ENCODE measurements around the gene EDAR.

Gene EDAR

DNA sequence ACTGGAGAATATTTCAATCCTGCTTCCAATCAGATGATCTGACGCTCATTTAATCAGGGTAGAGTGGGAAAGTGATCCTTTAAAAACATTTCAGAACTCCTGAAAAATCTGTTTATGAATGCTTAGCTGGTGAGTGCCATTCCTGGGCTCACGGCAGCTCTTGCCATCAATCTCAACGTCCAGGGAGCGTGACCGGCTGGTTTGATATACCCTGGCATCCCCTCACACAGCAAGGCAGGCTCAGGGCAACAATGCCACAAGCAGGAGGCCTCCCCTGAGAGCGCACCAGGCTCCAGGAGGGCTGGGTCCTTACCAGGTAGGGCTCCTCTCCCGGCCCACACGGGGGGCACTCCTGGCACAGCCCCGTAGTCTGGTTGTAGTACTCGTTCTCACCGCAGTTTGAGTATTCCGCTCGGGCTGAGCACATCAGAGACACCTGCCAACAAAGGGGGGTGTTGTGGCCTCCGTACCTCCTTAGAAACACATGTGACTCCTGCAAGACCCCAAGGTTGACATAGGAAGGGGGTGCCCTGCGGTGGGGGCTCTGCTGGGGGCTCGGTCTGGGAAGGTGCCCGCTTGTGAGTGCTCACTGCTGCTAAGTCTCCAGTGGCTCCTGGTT lies 59.1 kb downstream of the EDAR start:
- no peak overlapping the region for H3K4me3 ChIP-seq (ENCODE audit: control insufficient read depth in 1 of 7, extremely low read depth in 1 of 7, insufficient read depth in 4 of 7, low read depth in 2 of 7, low read length in 6 of 7)
- 98% methylated on average over 12 of the region's 17 CpGs for WGBS (ENCODE audit: insufficient coverage)
- H3K36me3 ChIP-seq (ENCODE audit: control insufficient read depth in 4 of 4, insufficient read depth in 4 of 4, low read length in 3 of 4) = no peaks in the 10 kb centered on the region
- H3K4me1 ChIP-seq (ENCODE audit: control extremely low read depth in 1 of 4, control insufficient read depth in 4 of 4, insufficient read depth in 4 of 4, low read length in 3 of 4) = peaks cover 0 to 1% (median 0%) of the 10 kb centered on the region in 4 experiments
- no peaks in the 10 kb centered on the region for H3K9me3 ChIP-seq (ENCODE audit: control extremely low read depth in 1 of 5, control insufficient read depth in 4 of 5, insufficient read depth in 2 of 5, low read depth in 1 of 5, low read length in 4 of 5)
- no peak for DNase-seq
- CTCF ChIA-PET = interaction anchor here (0.7 to 2.2 kb wide), 5 partner anchors 14 to 73 kb away, joined by 3 to 6 read pairs (median 3); no protein-coding TSS in a partner anchor
- no peaks in the 10 kb centered on the region for H3K27me3 ChIP-seq (replicated peaks in 2 of 5; ENCODE audit: control insufficient read depth in 4 of 5, insufficient read depth in 5 of 5, low read length in 4 of 5)
- H3K27ac ChIP-seq (ENCODE audit: insufficient read depth in 1 of 2, low read depth in 1 of 2, low read length in 2 of 2, poor library complexity in 1 of 2, severe bottlenecking in 2 of 2) = no peak overlapping the region
- POLR2A ChIA-PET = no interaction called here

DNA sequence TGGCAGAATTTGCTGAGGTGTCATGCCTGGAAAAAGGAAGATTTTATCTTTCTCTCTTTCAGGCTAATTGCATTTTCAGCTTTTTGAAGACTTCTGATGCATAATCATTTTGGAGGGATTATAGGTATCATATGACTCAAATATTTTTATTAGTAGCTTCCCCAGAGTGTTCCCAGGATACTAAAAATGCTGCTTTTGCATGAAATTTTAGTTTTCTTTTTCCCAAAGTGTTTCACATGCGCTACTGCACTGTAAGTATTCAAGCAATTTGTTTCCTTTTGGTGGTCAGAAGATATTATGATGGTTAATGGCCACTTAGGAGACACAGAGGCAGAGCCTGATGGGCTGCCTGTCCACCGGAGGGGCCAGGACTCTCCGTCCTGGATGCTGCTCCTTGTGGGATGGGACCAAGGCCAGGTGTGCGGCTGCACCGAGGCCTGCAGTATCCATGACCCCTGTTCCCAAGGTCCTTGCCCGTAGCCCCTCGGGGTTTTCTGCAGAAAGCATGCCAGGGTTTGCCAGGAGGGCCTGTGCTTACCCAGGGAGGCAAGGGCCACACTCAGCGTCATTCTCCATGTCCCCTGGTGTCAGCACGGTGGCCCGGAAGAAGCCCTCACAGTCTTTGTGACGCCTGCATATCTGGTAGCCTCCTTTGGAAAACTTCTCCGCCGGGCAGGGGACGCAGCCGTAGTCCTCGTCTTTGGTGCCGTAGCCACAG lies 60.2 kb downstream of the EDAR start:
- ChIA-PET CTCF (interaction anchor here (0.9 to 2.3 kb wide), 7 partner anchors 12 to 129 kb away, joined by 3 to 7 read pairs (median 4); no protein-coding TSS in a partner anchor), POLR2A (no interaction called here)
- H3K9me3 ChIP-seq (ENCODE audit: control extremely low read depth in 1 of 5, control insufficient read depth in 4 of 5, insufficient read depth in 2 of 5, low read depth in 1 of 5, low read length in 4 of 5) = no peaks in the 10 kb centered on the region
- no peak overlapping the region for H3K27ac ChIP-seq (ENCODE audit: insufficient read depth in 1 of 2, low read depth in 1 of 2, low read length in 2 of 2, poor library complexity in 1 of 2, severe bottlenecking in 2 of 2)
- no peaks in the 10 kb centered on the region for H3K36me3 ChIP-seq (ENCODE audit: control insufficient read depth in 4 of 4, insufficient read depth in 4 of 4, low read length in 3 of 4)
- 96% methylated on average over 16 of the region's 17 CpGs for WGBS (ENCODE audit: insufficient coverage)
- no peak for DNase-seq
- no peaks in the 10 kb centered on the region for H3K4me1 ChIP-seq (ENCODE audit: control extremely low read depth in 1 of 4, control insufficient read depth in 4 of 4, insufficient read depth in 4 of 4, low read length in 3 of 4)
- no peaks in the 10 kb centered on the region for H3K27me3 ChIP-seq (replicated peaks in 2 of 5; ENCODE audit: control insufficient read depth in 4 of 5, insufficient read depth in 5 of 5, low read length in 4 of 5)
- no peak overlapping the region for H3K4me3 ChIP-seq (ENCODE audit: control insufficient read depth in 1 of 7, extremely low read depth in 1 of 7, insufficient read depth in 4 of 7, low read depth in 2 of 7, low read length in 6 of 7)

DNA sequence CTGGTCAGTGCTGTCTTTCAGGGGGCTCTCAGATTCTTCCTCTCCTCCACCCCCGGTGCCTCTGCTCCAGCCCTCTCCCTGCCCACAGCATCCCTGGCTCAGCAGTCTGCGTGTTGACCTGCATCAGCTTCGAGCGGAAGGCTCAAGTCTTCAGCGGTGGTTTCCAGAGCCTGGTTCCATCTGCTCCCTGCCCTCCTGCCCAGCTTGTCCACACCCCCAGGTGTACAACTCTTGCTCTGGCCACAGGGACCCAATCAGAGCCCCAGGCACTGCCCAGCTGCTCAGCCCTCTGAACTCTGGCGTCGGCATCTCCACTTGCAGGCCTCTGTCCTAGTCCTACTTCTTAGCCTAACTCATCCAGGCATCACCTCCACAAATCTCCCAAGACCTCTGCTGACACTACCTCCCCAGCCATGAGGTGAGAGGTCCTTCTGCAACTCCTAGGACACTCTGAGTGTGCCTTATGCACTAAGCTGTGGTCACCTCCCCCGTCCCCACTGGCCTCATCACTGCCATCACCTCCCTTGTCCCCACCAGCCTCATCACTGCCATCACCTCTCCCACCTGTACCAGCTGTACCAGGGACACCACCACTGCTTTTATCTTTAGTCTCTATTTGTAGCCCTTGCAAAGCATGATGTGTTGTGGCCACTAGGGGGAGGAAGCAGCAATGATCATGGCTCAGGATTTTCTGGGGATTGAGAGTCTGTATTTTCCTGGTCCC lies 60.9 kb downstream of the EDAR start:
- 93% methylated on average over 8 of the region's 8 CpGs for WGBS (ENCODE audit: insufficient coverage)

DNA sequence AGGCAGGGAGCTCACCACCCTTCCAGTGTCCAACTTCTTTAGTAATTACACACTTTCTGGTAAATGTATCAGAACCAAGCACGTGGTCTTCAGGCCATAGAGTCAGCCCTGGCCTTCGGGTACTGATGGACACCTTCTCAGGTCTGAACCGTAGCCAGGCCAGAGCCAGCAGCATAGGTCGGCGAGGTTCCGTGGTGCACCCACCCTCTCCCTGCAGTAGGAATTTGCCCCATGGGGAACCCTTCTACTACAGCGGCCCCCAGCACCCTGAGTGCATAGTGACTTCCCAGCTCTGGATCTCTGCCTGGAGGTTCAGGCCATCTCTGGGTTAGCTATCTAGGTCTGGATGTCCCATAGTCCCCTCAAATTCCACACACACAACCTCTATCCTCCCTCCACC lies 61.6 kb downstream of the EDAR start:
- peaks cover 0 to 3% (median 0%) of the 10 kb centered on the region in 5 experiments for H3K27me3 ChIP-seq (replicated peaks in 2 of 5; ENCODE audit: control insufficient read depth in 4 of 5, insufficient read depth in 5 of 5, low read length in 4 of 5)
- no peaks in the 10 kb centered on the region for H3K36me3 ChIP-seq (ENCODE audit: control insufficient read depth in 4 of 4, insufficient read depth in 4 of 4, low read length in 3 of 4)
- H3K4me1 ChIP-seq (ENCODE audit: control extremely low read depth in 1 of 4, control insufficient read depth in 4 of 4, insufficient read depth in 4 of 4, low read length in 3 of 4) = no peaks in the 10 kb centered on the region
- H3K9me3 ChIP-seq (ENCODE audit: control extremely low read depth in 1 of 5, control insufficient read depth in 4 of 5, insufficient read depth in 2 of 5, low read depth in 1 of 5, low read length in 4 of 5) = no peaks in the 10 kb centered on the region
- ChIA-PET CTCF (interaction anchor here (1.1 to 2.3 kb wide), 4 partner anchors 12 to 61 kb away, joined by 3 to 7 read pairs (median 6); no protein-coding TSS in a partner anchor), POLR2A (no interaction called here)
- no peak overlapping the region for H3K27ac ChIP-seq (ENCODE audit: insufficient read depth in 1 of 2, low read depth in 1 of 2, low read length in 2 of 2, poor library complexity in 1 of 2, severe bottlenecking in 2 of 2)
- no peak for DNase-seq
- 82% methylated on average over 7 of the region's 7 CpGs for WGBS (ENCODE audit: insufficient coverage)
- no peak overlapping the region for H3K4me3 ChIP-seq (ENCODE audit: control insufficient read depth in 1 of 7, extremely low read depth in 1 of 7, insufficient read depth in 4 of 7, low read depth in 2 of 7, low read length in 6 of 7)

More for the DNA sequence above, 60.9 kb downstream of the EDAR start:
- no peaks in the 10 kb centered on the region for H3K36me3 ChIP-seq (ENCODE audit: control insufficient read depth in 4 of 4, insufficient read depth in 4 of 4, low read length in 3 of 4)
- H3K27me3 ChIP-seq (replicated peaks in 2 of 5; ENCODE audit: control insufficient read depth in 4 of 5, insufficient read depth in 5 of 5, low read length in 4 of 5) = peaks cover 0 to under 1% (median 0%) of the 10 kb centered on the region in 5 experiments
- ChIA-PET POLR2A (no interaction called here), CTCF (interaction anchor here (0.9 to 2.3 kb wide), 6 partner anchors 13 to 129 kb away, joined by 3 to 7 read pairs (median 4); no protein-coding TSS in a partner anchor)
- H3K9me3 ChIP-seq (ENCODE audit: control extremely low read depth in 1 of 5, control insufficient read depth in 4 of 5, insufficient read depth in 2 of 5, low read depth in 1 of 5, low read length in 4 of 5) = no peaks in the 10 kb centered on the region
- H3K4me1 ChIP-seq (ENCODE audit: control extremely low read depth in 1 of 4, control insufficient read depth in 4 of 4, insufficient read depth in 4 of 4, low read length in 3 of 4) = no peaks in the 10 kb centered on the region
- H3K27ac ChIP-seq (ENCODE audit: insufficient read depth in 1 of 2, low read depth in 1 of 2, low read length in 2 of 2, poor library complexity in 1 of 2, severe bottlenecking in 2 of 2) = no peak overlapping the region
- peak; percentile 31 to 51 (median 40) for DNase-seq
- no peak overlapping the region for H3K4me3 ChIP-seq (ENCODE audit: control insufficient read depth in 1 of 7, extremely low read depth in 1 of 7, insufficient read depth in 4 of 7, low read depth in 2 of 7, low read length in 6 of 7)

DNA sequence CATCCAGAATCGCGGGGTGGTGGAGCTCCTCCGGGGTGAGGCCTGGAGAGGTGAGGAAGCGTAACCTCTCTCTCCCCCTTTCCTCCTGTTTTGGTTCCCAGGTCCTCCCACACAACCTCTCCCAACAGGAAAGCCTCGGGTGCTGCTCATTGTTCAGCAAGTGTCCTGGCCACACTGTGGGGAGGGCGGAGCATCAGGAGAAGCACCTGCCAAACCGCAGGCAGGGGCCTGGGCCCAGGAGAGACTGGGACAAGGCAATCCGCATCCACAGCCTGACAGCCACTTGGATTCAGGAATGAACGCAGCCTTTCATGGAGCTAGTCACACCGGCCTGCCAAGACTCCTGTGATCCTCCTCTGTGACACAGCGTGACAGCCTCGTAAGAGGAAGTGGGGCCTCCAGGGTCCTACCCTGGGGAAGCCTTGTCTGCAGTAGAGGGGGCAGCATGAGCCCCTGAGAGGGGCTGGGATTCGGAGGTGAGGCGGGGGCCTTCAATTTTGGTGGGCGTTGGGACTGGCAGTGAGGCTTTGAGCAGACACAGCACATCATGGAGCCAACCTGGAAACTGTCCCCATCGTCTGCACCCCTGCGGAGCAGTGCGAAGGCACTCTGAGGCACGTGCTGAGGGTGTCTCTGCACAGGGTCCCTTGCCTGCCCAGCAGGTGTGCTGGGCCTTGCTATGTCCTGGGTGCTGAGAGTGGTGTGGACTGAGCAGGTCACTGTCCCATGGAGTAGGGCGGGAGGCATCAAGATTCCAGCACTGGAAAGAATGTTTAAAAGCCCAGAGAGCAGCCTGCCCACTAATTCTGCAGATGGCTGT lies 62.2 kb downstream of the EDAR start:
- H3K36me3 ChIP-seq (ENCODE audit: control insufficient read depth in 4 of 4, insufficient read depth in 4 of 4, low read length in 3 of 4) = no peaks in the 10 kb centered on the region
- POLR2A ChIA-PET = no interaction called here
- peaks cover 0 to 3% (median 0%) of the 10 kb centered on the region in 5 experiments for H3K27me3 ChIP-seq (replicated peaks in 2 of 5; ENCODE audit: control insufficient read depth in 4 of 5, insufficient read depth in 5 of 5, low read length in 4 of 5)
- no peaks in the 10 kb centered on the region for H3K9me3 ChIP-seq (ENCODE audit: control extremely low read depth in 1 of 5, control insufficient read depth in 4 of 5, insufficient read depth in 2 of 5, low read depth in 1 of 5, low read length in 4 of 5)
- DNase-seq = no peak
- 88% methylated on average over 17 of the region's 20 CpGs for WGBS (ENCODE audit: insufficient coverage)
- CTCF ChIA-PET = interaction anchor here (1.1 to 2.3 kb wide), 4 partner anchors 12 to 62 kb away, joined by 3 to 7 read pairs (median 6); no protein-coding TSS in a partner anchor
- H3K4me1 ChIP-seq (ENCODE audit: control extremely low read depth in 1 of 4, control insufficient read depth in 4 of 4, insufficient read depth in 4 of 4, low read length in 3 of 4) = no peaks in the 10 kb centered on the region
- H3K4me3 ChIP-seq (ENCODE audit: control insufficient read depth in 1 of 7, extremely low read depth in 1 of 7, insufficient read depth in 4 of 7, low read depth in 2 of 7, low read length in 6 of 7) = no peak overlapping the region
- no peak overlapping the region for H3K27ac ChIP-seq (ENCODE audit: insufficient read depth in 1 of 2, low read depth in 1 of 2, low read length in 2 of 2, poor library complexity in 1 of 2, severe bottlenecking in 2 of 2)

- Histone ChIP-seq H3K4me1 (ENCODE audit: control extremely low read depth in 1 of 4, control insufficient read depth in 4 of 4, insufficient read depth in 4 of 4, low read length in 3 of 4) (no peaks in the 10 kb centered on the region), H3K9me3 (ENCODE audit: control extremely low read depth in 1 of 5, control insufficient read depth in 4 of 5, insufficient read depth in 2 of 5, low read depth in 1 of 5, low read length in 4 of 5) (no peaks in the 10 kb centered on the region), H3K27me3 (replicated peaks in 2 of 5; ENCODE audit: control insufficient read depth in 4 of 5, insufficient read depth in 5 of 5, low read length in 4 of 5) (peaks cover 0 to 3% (median 0%) of the 10 kb centered on the region in 5 experiments), H3K36me3 (ENCODE audit: control insufficient read depth in 4 of 4, insufficient read depth in 4 of 4, low read length in 3 of 4) (no peaks in the 10 kb centered on the region), H3K4me3 (ENCODE audit: control insufficient read depth in 1 of 7, extremely low read depth in 1 of 7, insufficient read depth in 4 of 7, low read depth in 2 of 7, low read length in 6 of 7) (no peak overlapping the region), H3K27ac (ENCODE audit: insufficient read depth in 1 of 2, low read depth in 1 of 2, low read length in 2 of 2, poor library complexity in 1 of 2, severe bottlenecking in 2 of 2) (no peak overlapping the region)
- ChIA-PET POLR2A (no interaction called here), CTCF (no interaction called here)
- 96% methylated on average over 8 of the region's 8 CpGs for WGBS (ENCODE audit: insufficient coverage)
- DNase-seq = no peak
Measured at GRCh38 chr2:108925735-108926134, 63.3 kb downstream of the EDAR start.

All from common myeloid progenitor, CD34-positive (primary cell).